K562 (cell line): ENCODE results near the gene SEC14L3. TPM values are rescaled to one million over a fixed set of nuclear protein-coding genes. Genes with fewer than 3 reads are reported as not detected.

ENCODE experiments used
- ATAC-seq: fragments of 200-7000 bp; cut with Tn5 transposase; 3 replicates; pipeline ENCODE4 v1.9.1; 2020; ENCODE audit warnings: moderate library complexity
- BruUV-seq: library from RNA; stranded (reverse); fragments of 400-500 nt; replicated peaks from 2 replicates; lab custom pipeline; 2021; lab: Mats Ljungman, UMichigan
- CTCF ChIA-PET: fragments of 300-600 bp; formaldehyde crosslinking; extraction: SDS; loops from one replicate; lab custom pipeline; 2021; ENCODE audit warnings: low intra/inter-chr PET ratio; lab: Yijun Ruan, JAX
- POLR2A ChIA-PET: fragments of 300-600, 350-650 bp; sonication (Branson Sonifier 250); formaldehyde crosslinking; extraction: SDS; loops from one replicate; lab custom pipeline; 2021; ENCODE audit warnings: antibody characterized with exemption, inconsistent platforms; lab: Yijun Ruan, JAX
- DNase-seq, 4 experiments: peaks; one replicate each; pipeline versions ENCODE4 v3.0.0 to v3.0.0-alpha.2; 2011 to 2018; ENCODE audit warnings: low spot score in 3 of 4, mixed read lengths in 3 of 4; ENCODE audit errors: extremely low read depth in 1 of 4
- FAIRE-seq: peaks from 2 replicates; lab custom pipeline; 2011; peaks lifted over from hg19 to GRCh38; lab: Jason Lieb, UNC
- H2AFZ ChIP-seq: 2 replicates; pipeline ENCODE4 v1.6.0; 2011; ENCODE audit warnings: low read depth, low read length, control low read depth, inconsistent platforms
- H3K27ac ChIP-seq: fragments of 200-600 bp; 3 replicates; pipeline ENCODE4 v1.8.0; 2011; ENCODE audit warnings: low read depth, mild to moderate bottlenecking, control low read depth, inconsistent platforms, low read length, moderate library complexity, mixed read lengths; ENCODE audit errors: extremely low read depth
- H3K27me3 ChIP-seq, 2 experiments: fragments of 300-600 bp in 1 of 2; 2 replicates in 1 of 2; 3 replicates in 1 of 2; pipeline versions ENCODE4 v1.6.0 to v1.8.0; 2011; ENCODE audit warnings: inconsistent platforms in 2 of 2, low read length in 2 of 2, mild to moderate bottlenecking in 1 of 2, mixed read lengths in 1 of 2, moderate library complexity in 1 of 2; ENCODE audit not compliant: control insufficient read depth in 2 of 2, insufficient read depth in 2 of 2
- H3K36me3 ChIP-seq: fragments of 300-600 bp; 3 replicates; pipeline ENCODE4 v1.8.0; 2011; ENCODE audit warnings: mild to moderate bottlenecking, low read length, inconsistent platforms; ENCODE audit not compliant: control insufficient read depth, insufficient read depth
- H3K4me1 ChIP-seq, 2 experiments: fragments of 200-600 bp in 1 of 2; replicated peaks in 1 of 2; 2 replicates in 1 of 2; 3 replicates in 1 of 2; pipeline versions ENCODE4 v1.5.1 to v1.8.0; 2011; ENCODE audit warnings: inconsistent platforms in 2 of 2, low read length in 2 of 2, mild to moderate bottlenecking in 1 of 2, mixed read lengths in 1 of 2, moderate library complexity in 1 of 2; ENCODE audit not compliant: control insufficient read depth in 2 of 2, insufficient read depth in 2 of 2
- H3K4me2 ChIP-seq: 2 replicates; pipeline ENCODE4 v1.6.1; 2011; ENCODE audit warnings: low read length, control low read depth, inconsistent platforms, mixed read lengths; ENCODE audit not compliant: insufficient read depth
- H3K4me3 ChIP-seq: fragments of 200-600 bp; sonication (generic), shearing (Covaris generic); 2 replicates; pipeline ENCODE4 v1.5.1; 2016; ENCODE audit warnings: control low read depth, inconsistent platforms
- H3K79me2 ChIP-seq: fragments of 200-600 bp; 3 replicates; pipeline ENCODE4 v1.8.0; 2011; ENCODE audit warnings: low read length, inconsistent platforms; ENCODE audit not compliant: control insufficient read depth, insufficient read depth
- H3K9ac ChIP-seq, 2 experiments: 2 replicates each; pipeline versions ENCODE4 v1.6.0 to v1.6.1; 2011; ENCODE audit warnings: low read depth in 2 of 2, low read length in 2 of 2, control low read depth in 1 of 2, inconsistent platforms in 1 of 2, mild to moderate bottlenecking in 1 of 2, mixed read lengths in 1 of 2; ENCODE audit not compliant: insufficient read depth in 1 of 2
- H3K9me1 ChIP-seq: one replicate; pipeline ENCODE4 v1.6.0; 2011; ENCODE audit warnings: inconsistent platforms, mild to moderate bottlenecking, low read length, moderate library complexity; ENCODE audit not compliant: control insufficient read depth, insufficient read depth
- H3K9me3 ChIP-seq: replicated peaks from 2 replicates; pipeline ENCODE4 v1.5.1; 2011; ENCODE audit warnings: low read depth, low read length, inconsistent platforms; ENCODE audit not compliant: control insufficient read depth, insufficient read depth
- H4K20me1 ChIP-seq: replicated peaks from 2 replicates; pipeline ENCODE4 v1.6.1; 2011; ENCODE audit warnings: low read length, inconsistent platforms, mixed read lengths; ENCODE audit not compliant: control insufficient read depth, insufficient read depth
- ARID3A ChIP-seq: IDR thresholded peaks from 2 replicates; pipeline ENCODE4 v1.6.1; 2012; ENCODE audit warnings: low read depth, low read length, improper control_type of control experiment, borderline replicate concordance
- ATF4 ChIP-seq: fragments of 450-650 bp; formaldehyde crosslinking; IDR thresholded peaks from 2 replicates; pipeline ENCODE4 v1.4.0; 2022; ENCODE audit warnings: mild to moderate bottlenecking, moderate library complexity
- GATAD2A ChIP-seq: fragments of 450-650 bp; IDR thresholded peaks from 2 replicates; pipeline ENCODE4 v1.6.1; 2017
- NKRF ChIP-seq: fragments of 450-650 bp; IDR thresholded peaks from 2 replicates; pipeline ENCODE4 v1.6.1; 2016; ENCODE audit warnings: borderline replicate concordance
- POU5F1 ChIP-seq: fragments of 150-350 bp; IDR thresholded peaks from 2 replicates; pipeline ENCODE4 v1.6.1; 2014; ENCODE audit warnings: borderline replicate concordance, low read length, low read depth, mild to moderate bottlenecking; ENCODE audit not compliant: partially characterized antibody
- RNF2 ChIP-seq: sonication (generic); IDR thresholded peaks from 2 replicates; pipeline ENCODE4 v1.6.1; 2016
- ZBTB26 ChIP-seq: fragments of 450-650 bp; formaldehyde crosslinking; IDR thresholded peaks from 2 replicates; pipeline ENCODE4 v1.4.0; 2022; ENCODE audit warnings: missing genetic modification characterization
- ZNF263 ChIP-seq: sonication (generic); formaldehyde crosslinking; IDR thresholded peaks from 2 replicates; pipeline ENCODE4 v1.8.0; 2022; ENCODE audit warnings: mild to moderate bottlenecking, missing genetic modification reagents, borderline replicate concordance
- WGBS: fragments of 100-300 bp; shearing (Covaris generic); methylation state at CpG from one replicate; pipeline ENCODE4 v1.1.6; 2016; ENCODE audit warnings: low coverage, mixed read lengths; ENCODE audit not compliant: insufficient coverage; ENCODE audit errors: missing lambda C conversion rate; 5-methylcytosine and 5-hydroxymethylcytosine counted together
- in situ Hi-C: fragments of 300-500 bp; cut with MboI; formaldehyde crosslinking; loops from 4 replicates; pipeline ENCODE4 v1.15.0; 2018; ENCODE audit warnings: inconsistent platforms, mixed read lengths
- intact Hi-C: fragments of 100-400 bp; cut with micrococcal nuclease; formaldehyde crosslinking; loops from 2 replicates; pipeline ENCODE4 v1.14.2; 2022
- polyA plus RNA-seq, 8 experiments: library from polyadenylated mRNA; depleted of rRNA in 4 of 8; stranded (reverse) in 5 of 8; unstranded in 3 of 8; fragments of >200 nt; fragmentation: Nextera tagmentation in 2 of 8; fragmentation: Illumina TruSeq in 1 of 8; extraction: Ambion mirVana in 2 of 8; extraction: Trizol in 1 of 8; gene quantifications; 2 replicates each; pipeline versions ENCODE4 v1.2.1 to v1.2.3, GENCODE V29; 2011 to 2014; ENCODE audit warnings: inconsistent platforms in 1 of 8, missing spikeins in 1 of 8
- total RNA-seq, 7 experiments: library from RNA; depleted of rRNA in 6 of 7; stranded (reverse); fragments of >200 nt in 6 of 7; fragmentation: Illumina TruSeq in 2 of 7; extraction: Trizol in 2 of 7; gene quantifications; 2 replicates each; pipeline versions ENCODE4 v1.2.1 to v1.2.3, GENCODE V29; 2011 to 2021; ENCODE audit warnings: low replicate concordance in 1 of 7

The SEC14L3 gene
- total and polyA plus RNA-seq, 9 of the 15 experiments (the other 6 are each of a cell fraction or from before 2014, with no cell fraction given) = not detected

- TF ChIP-seq GATAD2A = no peak
Measured at GRCh38 chr22:30506507-30506968, 34.7 kb upstream of the SEC14L3 start (continued).

- 23% methylated on average over 9 of the region's 12 CpGs for WGBS
- in situ Hi-C loops = no loop called here
- no peaks in the 10 kb centered on the region for H3K79me2 ChIP-seq
- no peak overlapping the region for H3K27ac ChIP-seq
- BruUV-seq = no TSS peak
- no peak for TF ChIP-seq POU5F1
- no peak for TF ChIP-seq RNF2
- no peaks in the 10 kb centered on the region for H3K9me3 ChIP-seq
- no peaks in the 10 kb centered on the region for H3K36me3 ChIP-seq
- no peaks in the 10 kb centered on the region for H3K27me3 ChIP-seq
- FAIRE-seq (no peak), ATAC-seq (no peak), DNase-seq (no peak)
- POLR2A ChIA-PET = no interaction called here
- H3K4me2 ChIP-seq = no peak overlapping the region
- H3K9me1 ChIP-seq = no peaks in the 10 kb centered on the region
- intact Hi-C loops = no loop called here
- H3K4me1 ChIP-seq = peaks cover 12 to 25% of the 10 kb centered on the region in 2 experiments; a peak in 4 of 5 replicates
- no peaks in the 10 kb centered on the region for H4K20me1 ChIP-seq
- H3K9ac ChIP-seq = no peak overlapping the region
- CTCF ChIA-PET = no interaction called here
- H2AFZ ChIP-seq = no peak overlapping the region
- no peak overlapping the region for H3K4me3 ChIP-seq
Measured at GRCh38 chr22:30503551-30503950, 31.7 kb upstream of the SEC14L3 start.

- WGBS = 40% methylated on average over 2 of the region's 3 CpGs
- no peaks in the 10 kb centered on the region for H3K36me3 ChIP-seq
- no peak for FAIRE-seq
- in situ Hi-C loops = no loop called here
- ChIA-PET CTCF (no interaction called here), POLR2A (no interaction called here)
- no peak overlapping the region for H3K27ac ChIP-seq
- no peak for DNase-seq
- no peak overlapping the region for H3K4me3 ChIP-seq
- H3K9ac ChIP-seq = no peak overlapping the region
- peaks cover 12 to 25% of the 10 kb centered on the region in 2 experiments; a peak in 4 of 5 replicates for H3K4me1 ChIP-seq
- no peaks in the 10 kb centered on the region for H3K27me3 ChIP-seq
- BruUV-seq = no TSS peak
- no peaks in the 10 kb centered on the region for H3K9me3 ChIP-seq
- no peak for ATAC-seq
- H4K20me1 ChIP-seq = no peaks in the 10 kb centered on the region
- no peaks in the 10 kb centered on the region for H3K9me1 ChIP-seq
- no peak overlapping the region; the same call in 1 of the 2 replicates for H2AFZ ChIP-seq
- no peaks in the 10 kb centered on the region for H3K79me2 ChIP-seq
- no peak overlapping the region for H3K4me2 ChIP-seq
- intact Hi-C loops = no loop called here
- TF ChIP-seq ZNF263 (CRISPR knock-in tag) = no peak
- no peak for TF ChIP-seq ZBTB26
- TF ChIP-seq NKRF = no peak
- TF ChIP-seq GATAD2A = no peak
- no peak for TF ChIP-seq ARID3A
- no peak for TF ChIP-seq ATF4
Measured at GRCh38 chr22:30502911-30503310, 31.1 kb upstream of the SEC14L3 start.
